ENCODE measurements around the gene CHCHD10.

Gene CHCHD10

GRCh38 chr22:23774922-23775436, 7.2 kb upstream of the CHCHD10 start:
- TF ChIP-seq REST (IDR thresholded peaks at IDR 0.05; ENCODE audit: low read depth) = no peak
- TF ChIP-seq, protein P1, sequence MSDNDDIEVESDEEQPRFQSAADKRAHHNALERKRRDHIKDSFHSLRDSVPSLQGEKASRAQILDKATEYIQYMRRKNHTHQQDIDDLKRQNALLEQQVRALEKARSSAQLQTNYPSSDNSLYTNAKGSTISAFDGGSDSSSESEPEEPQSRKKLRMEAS (IDR thresholded peaks at IDR 0.05) = no peak
- no peak for TF ChIP-seq NFIC (IDR thresholded peaks at IDR 0.05)
- TF ChIP-seq USF1 (IDR thresholded peaks at IDR 0.05) = no peak
- TF ChIP-seq TEAD4 (IDR thresholded peaks at IDR 0.05) = no peak
- no peak for TF ChIP-seq CREB1 (IDR thresholded peaks at IDR 0.05; ENCODE audit: low read depth)
- no peak for TF ChIP-seq TCF12 (IDR thresholded peaks at IDR 0.05; ENCODE audit: low read depth)
- TF ChIP-seq RAD21 (IDR thresholded peaks at IDR 0.05; ENCODE audit: low read depth) = no peak
- TF ChIP-seq ZBTB7A (IDR thresholded peaks at IDR 0.05; ENCODE audit: low read depth) = no peak
- no peak for TF ChIP-seq CEBPB (IDR thresholded peaks at IDR 0.05)
- no peak for TF ChIP-seq EP300 (IDR thresholded peaks at IDR 0.05; ENCODE audit: borderline replicate concordance)
- TF ChIP-seq EGR1 (IDR thresholded peaks at IDR 0.05) = no peak
- no peak for TF ChIP-seq YY1 (IDR thresholded peaks at IDR 0.05; ENCODE audit: low read depth)
- TF ChIP-seq TAF1 (IDR thresholded peaks at IDR 0.05; ENCODE audit: low read depth) = no peak
- TF ChIP-seq FOXM1 (IDR thresholded peaks at IDR 0.05; ENCODE audit: borderline replicate concordance, low read depth) = no peak

DNA sequence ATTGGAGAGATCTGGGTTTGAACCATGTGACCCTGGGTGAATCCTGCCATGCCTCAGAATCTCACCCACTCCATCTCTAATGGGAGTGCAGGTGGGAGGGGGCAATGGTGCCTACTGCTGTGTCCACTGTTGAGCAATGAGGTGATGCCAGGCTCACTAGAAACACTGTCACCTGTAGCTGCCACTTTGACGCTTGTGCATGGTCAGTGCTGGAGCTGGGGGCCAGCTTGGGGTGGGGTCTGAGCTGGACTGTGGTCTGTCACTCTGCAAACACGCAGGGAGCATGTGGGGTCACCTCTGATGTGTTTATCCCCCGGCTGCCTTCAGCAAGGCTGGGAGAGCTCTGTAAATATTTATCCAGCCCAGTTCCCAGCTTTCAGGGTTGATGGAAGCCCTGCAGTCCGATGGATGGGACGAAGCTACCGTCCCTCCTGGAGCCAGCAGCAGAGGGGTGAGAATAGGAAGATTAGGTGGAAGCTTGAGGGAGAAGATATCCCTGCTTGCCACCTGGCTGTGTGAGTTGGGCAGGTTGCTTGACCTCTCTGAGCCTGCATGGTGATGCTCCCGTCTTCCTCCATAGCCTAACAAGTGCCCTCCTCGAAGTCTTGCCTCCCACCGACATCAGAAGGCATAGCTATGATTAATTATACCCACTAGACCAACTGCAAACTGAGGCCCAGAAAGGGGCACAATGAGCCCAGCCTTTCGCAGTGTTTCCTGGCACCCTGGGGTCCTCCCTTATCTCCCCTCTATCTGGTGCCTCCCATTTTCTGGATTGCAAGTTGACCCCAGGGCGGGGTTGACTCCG, 6.5 kb upstream of the CHCHD10 start:
- no peak for TF ChIP-seq TAF1 (IDR thresholded peaks at IDR 0.05; ENCODE audit: low read depth)
- TF ChIP-seq ZBTB7A (IDR thresholded peaks at IDR 0.05; ENCODE audit: low read depth) = no peak
- no peak for TF ChIP-seq TCF12 (IDR thresholded peaks at IDR 0.05; ENCODE audit: low read depth)
- TF ChIP-seq NFIC (IDR thresholded peaks at IDR 0.05) = no peak
- no peak for TF ChIP-seq USF1 (IDR thresholded peaks at IDR 0.05)
- TF ChIP-seq RAD21 (IDR thresholded peaks at IDR 0.05; ENCODE audit: low read depth) = no peak
- TF ChIP-seq CEBPB (IDR thresholded peaks at IDR 0.05) = no peak
- TF ChIP-seq TEAD4 (IDR thresholded peaks at IDR 0.05) = no peak
- TF ChIP-seq, protein P1 (IDR thresholded peaks at IDR 0.05) = no peak
- no peak for TF ChIP-seq YY1 (IDR thresholded peaks at IDR 0.05; ENCODE audit: low read depth)
- no peak for TF ChIP-seq EGR1 (IDR thresholded peaks at IDR 0.05)
- TF ChIP-seq FOXM1 (IDR thresholded peaks at IDR 0.05; ENCODE audit: borderline replicate concordance, low read depth) = no peak
- TF ChIP-seq REST (IDR thresholded peaks at IDR 0.05; ENCODE audit: low read depth) = no peak

DNA sequence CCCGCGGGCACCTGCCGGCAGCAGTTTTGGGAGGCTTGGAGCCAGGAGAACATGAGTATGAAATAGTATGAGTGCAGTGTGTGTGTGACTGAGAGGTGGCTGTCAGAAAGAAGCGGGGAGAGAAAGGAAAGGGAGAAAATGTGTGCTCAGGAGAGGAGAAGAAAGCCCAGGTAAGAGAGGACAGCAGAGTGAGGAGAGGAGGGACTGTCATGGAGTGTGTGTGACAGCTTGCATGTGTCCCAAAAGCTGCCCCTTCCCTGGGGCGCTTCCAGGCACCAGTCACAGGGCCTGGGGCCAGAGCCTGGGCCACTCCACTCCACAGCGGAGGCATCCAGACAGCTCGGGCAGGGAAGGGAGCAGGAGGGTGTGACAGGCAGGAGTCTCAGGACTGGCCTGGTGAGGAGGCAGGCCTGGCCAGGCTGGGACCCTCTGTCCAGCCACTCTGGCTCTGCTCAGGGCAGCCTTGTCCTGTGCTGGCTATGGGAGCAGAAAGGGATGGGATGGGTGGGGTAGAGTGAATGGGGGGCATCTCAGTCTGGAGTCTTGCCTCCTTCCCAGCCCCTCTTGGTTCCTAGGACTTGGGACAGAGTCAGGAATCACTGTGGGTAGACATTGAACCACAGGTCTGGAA, 5.8 kb upstream of the CHCHD10 start:
- TF ChIP-seq ZBTB7A (IDR thresholded peaks at IDR 0.05; ENCODE audit: low read depth) = no peak
- no peak for TF ChIP-seq TEAD4 (IDR thresholded peaks at IDR 0.05)
- TF ChIP-seq REST (IDR thresholded peaks at IDR 0.05; ENCODE audit: low read depth) = no peak
- TF ChIP-seq NFIC (IDR thresholded peaks at IDR 0.05) = no peak
